ENCODE measurements around the gene CPTP. TPM values are rescaled to one million over a fixed set of nuclear protein-coding genes. Genes with fewer than 3 reads are reported as not detected.

The CPTP gene
- total RNA-seq, 1 donor from 2014 or later = 99.2 TPM

GRCh38 chr1:1347026-1347595, 22.5 kb downstream of the CPTP start:
- intact Hi-C loops (cut with micrococcal nuclease) = no loop called here
- DNase-seq = no peak
- TF ChIP-seq CTCF (IDR thresholded peaks at IDR 0.05; ENCODE audit: borderline replicate concordance) = no peak
- peak overlapping the region; percentile 91 for H3K27ac ChIP-seq (replicated peaks)
- H3K4me3 ChIP-seq = peak overlapping the region; percentile 84
- no peaks in the 10 kb centered on the region for H3K36me3 ChIP-seq
- H3K4me1 ChIP-seq = peaks cover 59% of the 10 kb centered on the region
- H3K27me3 ChIP-seq (ENCODE audit: low read depth) = no peaks in the 10 kb centered on the region
- H3K9me3 ChIP-seq (replicated peaks) = no peaks in the 10 kb centered on the region

GRCh38 chr1:1347663-1348419, 23.2 kb downstream of the CPTP start:
- Histone ChIP-seq H3K4me1 (peaks cover 66% of the 10 kb centered on the region), H3K27ac (replicated peaks) (peak overlapping the region; percentile 91)
- TF ChIP-seq CTCF (IDR thresholded peaks at IDR 0.05; ENCODE audit: borderline replicate concordance) = no peak

GRCh38 chr1:1348420-1349255, 24.0 kb downstream of the CPTP start:
- intact Hi-C loops (cut with micrococcal nuclease) = no loop called here
- peaks cover 71% of the 10 kb centered on the region for H3K4me1 ChIP-seq
- H3K27ac ChIP-seq (replicated peaks) = peak overlapping the region; percentile 91
- no peaks in the 10 kb centered on the region for H3K9me3 ChIP-seq (replicated peaks)
- H3K4me3 ChIP-seq = peak overlapping the region; percentile 84
- TF ChIP-seq CTCF (IDR thresholded peaks at IDR 0.05; ENCODE audit: borderline replicate concordance) = no peak
- no peak for DNase-seq
- no peaks in the 10 kb centered on the region for H3K36me3 ChIP-seq
- H3K27me3 ChIP-seq (ENCODE audit: low read depth) = peaks cover 14% of the 10 kb centered on the region

More at GRCh38 chr1:1347663-1348419, 23.2 kb downstream of the CPTP start:
- Histone ChIP-seq H3K4me3 (peak overlapping the region; percentile 84), H3K36me3 (no peaks in the 10 kb centered on the region), H3K9me3 (replicated peaks) (no peaks in the 10 kb centered on the region), H3K27me3 (ENCODE audit: low read depth) (peaks cover 6% of the 10 kb centered on the region)
- intact Hi-C loops (cut with micrococcal nuclease) = no loop called here
- peak; percentile 46 for DNase-seq

- Histone ChIP-seq H3K4me1 (peaks cover 71% of the 10 kb centered on the region), H3K27me3 (ENCODE audit: low read depth) (peaks cover 22% of the 10 kb centered on the region), H3K36me3 (no peaks in the 10 kb centered on the region), H3K27ac (replicated peaks) (peak within 1 kb of the TSS; percentile 96), H3K4me3 (peak within 1 kb of the TSS; percentile 84), H3K9me3 (replicated peaks) (no peaks in the 10 kb centered on the region)
- DNase-seq = peak; percentile 64
- intact Hi-C loops (cut with micrococcal nuclease) = no loop called here
- peak; percentile 57 for TF ChIP-seq CTCF (IDR thresholded peaks at IDR 0.05; ENCODE audit: borderline replicate concordance)
Measured at GRCh38 chr1:1349256-1350012, 24.8 kb downstream of the CPTP start, which contains the start of gene DVL1. Gene DVL1, minus strand, starts transcription at chr1:1349418. Its CDS starts 353 bp downstream, at chr1:1349065.

Measured in left ventricle myocardium inferior (tissue), 1 donor.